ENCODE data around the gene FUT6. TPM values are rescaled to one million over a fixed set of nuclear protein-coding genes. Genes with fewer than 3 reads are reported as not detected.

Gene FUT6
- total RNA-seq, 2 experiments from 2014 or later = not detected

- no peak for TF ChIP-seq CTCF (IDR thresholded peaks at IDR 0.05)
- ChIA-PET POLR2A (interaction anchor here (0.6 kb wide), 1 partner anchor 138 kb away, joined by 4 read pairs; no protein-coding TSS in a partner anchor), CTCF (interaction anchor here (1.3 kb wide), 1 partner anchor 190 kb away, joined by 3 read pairs; no protein-coding TSS in a partner anchor)
- DNase-seq = no peak
- Mint-ChIP-seq H3K27ac (no peak overlapping the region), H3K27me3 (no peaks in the 10 kb centered on the region), H3K9me3 (no peaks in the 10 kb centered on the region), H3K36me3 (ENCODE audit: low read depth) (no peaks in the 10 kb centered on the region), H3K4me1 (ENCODE audit: low read depth) (peaks cover 4% of the 10 kb centered on the region), H3K4me3 (no peak overlapping the region)
- no peak for ATAC-seq
- intact Hi-C loops (cut with micrococcal nuclease) = no loop called here
Observed at GRCh38 chr19:5832061-5832460, 7.4 kb downstream of the FUT6 start.

DNA sequence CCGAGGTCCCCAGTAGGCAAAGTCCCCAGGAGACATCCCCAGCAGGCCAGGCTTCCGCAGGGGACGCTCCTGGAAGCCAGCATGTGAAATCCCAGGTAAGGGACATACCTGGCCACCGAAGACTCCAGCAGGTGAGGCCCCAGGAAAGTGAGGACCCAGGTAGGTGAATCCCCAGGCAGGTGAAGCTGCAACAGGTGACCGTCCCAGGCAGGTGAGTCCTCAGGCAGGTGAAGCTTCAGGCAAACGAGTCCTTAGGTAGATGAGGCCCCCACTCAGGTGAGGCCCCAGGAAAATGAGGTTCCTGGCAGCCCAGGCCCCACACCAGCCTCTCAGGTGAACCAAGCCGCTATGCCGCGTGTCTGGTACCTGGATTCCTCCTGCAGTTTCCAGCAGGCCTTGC, 8.3 kb downstream of the FUT6 start:
- peaks cover 7% of the 10 kb centered on the region for H3K4me1 Mint-ChIP-seq (ENCODE audit: low read depth)
- H3K27me3 Mint-ChIP-seq = no peaks in the 10 kb centered on the region
- no peak overlapping the region for H3K4me3 Mint-ChIP-seq
- H3K36me3 Mint-ChIP-seq (ENCODE audit: low read depth) = no peaks in the 10 kb centered on the region
- DNase-seq = no peak
- ChIA-PET CTCF (no interaction called here), POLR2A (interaction anchor here (1.0 kb wide), 1 partner anchor 8 kb away, joined by 3 read pairs; the partner anchor contains the start of gene FUT6)
- ATAC-seq = no peak
- TF ChIP-seq CTCF (IDR thresholded peaks at IDR 0.05) = no peak
- no peak overlapping the region for H3K27ac Mint-ChIP-seq
- H3K9me3 Mint-ChIP-seq = no peaks in the 10 kb centered on the region
- intact Hi-C loops (cut with micrococcal nuclease) = no loop called here

DNA sequence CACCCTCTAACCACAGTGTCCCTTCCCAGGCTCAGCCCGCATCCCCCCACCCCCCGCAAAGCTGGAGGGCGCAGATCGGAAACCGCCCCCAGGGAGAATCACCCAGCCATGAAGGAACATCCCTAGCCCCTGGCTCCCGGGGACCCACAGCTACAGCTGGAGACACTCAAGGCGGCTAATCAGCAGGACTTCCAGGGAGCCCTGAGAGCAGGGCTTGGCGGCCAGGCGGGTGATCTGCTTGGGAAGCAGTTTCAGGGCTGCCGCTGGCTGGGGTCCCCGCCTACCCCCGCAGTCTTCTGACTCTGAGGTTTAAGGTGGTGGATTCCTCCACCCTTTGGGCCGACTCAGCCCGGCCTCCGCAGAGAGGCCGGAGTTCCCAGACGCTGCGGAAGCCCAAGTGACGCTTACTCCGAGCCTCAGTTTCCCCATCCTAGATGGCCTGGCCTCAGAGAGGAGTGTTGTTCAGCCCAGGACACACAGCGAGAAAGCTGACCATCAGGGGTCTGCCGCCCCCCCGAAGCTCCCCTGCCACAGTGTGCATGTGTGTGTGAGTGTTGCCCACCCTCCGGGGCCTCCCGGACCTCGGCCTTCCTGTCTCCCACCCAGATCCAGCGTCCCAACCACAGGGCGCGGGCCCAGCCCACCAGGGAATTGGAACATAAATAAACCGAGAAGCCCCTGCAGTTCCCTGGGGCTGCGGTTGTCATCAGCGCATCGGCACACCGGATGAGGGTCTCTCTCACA, 9.8 kb downstream of the FUT6 start:
- no peaks in the 10 kb centered on the region for H3K36me3 Mint-ChIP-seq (ENCODE audit: low read depth)
- no peaks in the 10 kb centered on the region for H3K9me3 Mint-ChIP-seq
- ChIA-PET CTCF (interaction anchor here (0.7 to 3.5 kb wide), 2 partner anchors 26 to 123 kb away, joined by 3 to 36 read pairs; partner anchors contain the start of gene NRTN), POLR2A (interaction anchor here (1.2 to 3.5 kb wide), 5 partner anchors 17 to 139 kb away, joined by 3 to 34 read pairs (median 7); partner anchors contain the start of genes DUS3L, NDUFA11 and VMAC)
- H3K4me3 Mint-ChIP-seq = peak overlapping the region; percentile 89
- no peak for TF ChIP-seq CTCF (IDR thresholded peaks at IDR 0.05)
- DNase-seq (no peak), ATAC-seq (no peak)
- H3K27me3 Mint-ChIP-seq = no peaks in the 10 kb centered on the region
- H3K4me1 Mint-ChIP-seq (ENCODE audit: low read depth) = peaks cover 7% of the 10 kb centered on the region
- intact Hi-C loops (cut with micrococcal nuclease) = no loop called here
- no peak overlapping the region for H3K27ac Mint-ChIP-seq

DNA sequence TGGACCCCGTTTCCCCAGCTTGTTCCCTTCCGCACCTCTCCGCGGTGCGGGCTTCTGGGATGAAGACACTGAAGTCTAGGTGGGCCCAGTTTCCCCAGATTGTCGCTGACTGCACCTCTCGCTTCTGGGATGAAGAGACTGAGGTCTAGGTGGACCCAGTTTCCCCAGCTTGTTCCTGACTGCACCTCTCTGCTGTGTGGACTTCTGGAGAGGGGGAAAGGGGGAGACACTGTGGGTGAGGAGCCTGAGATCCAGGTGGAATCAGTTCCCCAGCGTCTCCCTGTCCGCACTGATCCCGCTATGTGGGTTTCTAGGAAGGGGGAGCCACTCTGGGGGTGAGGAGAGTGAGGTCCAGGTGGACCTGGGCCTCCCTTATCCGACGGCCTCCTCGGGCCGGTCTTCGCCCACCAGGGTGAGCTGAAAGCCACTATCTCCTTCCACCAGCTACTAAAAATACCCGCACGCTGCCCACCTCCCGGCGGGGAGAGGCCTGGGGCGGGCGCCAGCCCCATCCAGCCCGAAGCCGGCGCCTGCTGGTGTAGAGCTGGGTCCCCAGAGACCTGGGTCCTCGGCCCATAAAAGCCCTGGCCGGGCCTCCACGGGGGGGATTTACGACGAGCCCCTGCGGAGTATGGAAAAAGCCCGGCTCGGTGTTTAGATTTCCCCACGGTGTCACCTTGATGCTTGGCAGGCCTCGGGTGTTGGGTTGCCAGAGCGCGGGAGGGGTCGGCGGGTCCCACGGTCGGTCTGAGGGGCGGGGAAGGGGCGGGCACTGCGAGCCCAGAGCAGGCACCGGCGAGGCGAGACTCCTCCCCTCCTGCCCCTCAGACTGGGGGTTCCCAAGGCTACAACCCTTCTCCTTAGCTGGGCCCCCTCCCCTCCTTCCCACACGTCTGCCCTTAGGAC, 10.6 kb downstream of the FUT6 start:
- TF ChIP-seq CTCF (IDR thresholded peaks at IDR 0.05) = no peak
- ATAC-seq (no peak), DNase-seq (peak; percentile 68)
- POLR2A ChIA-PET = interaction anchor here (0.6 to 3.5 kb wide), 18 partner anchors 10 to 152 kb away, joined by 3 to 34 read pairs (median 4); partner anchors contain the start of genes DUS3L, FUT6, NDUFA11 and RPL36
- H3K4me3 Mint-ChIP-seq = peak overlapping the region; percentile 89
- H3K36me3 Mint-ChIP-seq (ENCODE audit: low read depth) = no peaks in the 10 kb centered on the region
- H3K4me1 Mint-ChIP-seq (ENCODE audit: low read depth) = peaks cover 7% of the 10 kb centered on the region
- H3K27me3 Mint-ChIP-seq = no peaks in the 10 kb centered on the region
- CTCF ChIA-PET = interaction anchor here (0.7 to 3.5 kb wide), 6 partner anchors 21 to 139 kb away, joined by 3 to 36 read pairs (median 4); partner anchors contain the start of genes NRTN and RPL36
- peak overlapping the region; percentile 95 for H3K27ac Mint-ChIP-seq
- no peaks in the 10 kb centered on the region for H3K9me3 Mint-ChIP-seq
- intact Hi-C loops (cut with micrococcal nuclease) = no loop called here
